Epithelial cell of umbilical artery (primary cell): ENCODE results near the gene HBM. TPM values are rescaled to one million over a fixed set of nuclear protein-coding genes. Genes with fewer than 3 reads are reported as not detected.

Experiments used
- total RNA-seq: library from RNA; depleted of rRNA; stranded (reverse); fragments of >200 nt; gene quantifications from 2 replicates; pipeline ENCODE4 v1.2.3, GENCODE V29; 2014

Gene HBM, protein sequence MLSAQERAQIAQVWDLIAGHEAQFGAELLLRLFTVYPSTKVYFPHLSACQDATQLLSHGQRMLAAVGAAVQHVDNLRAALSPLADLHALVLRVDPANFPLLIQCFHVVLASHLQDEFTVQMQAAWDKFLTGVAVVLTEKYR
- total RNA-seq: not detected in 2 replicates

DNA sequence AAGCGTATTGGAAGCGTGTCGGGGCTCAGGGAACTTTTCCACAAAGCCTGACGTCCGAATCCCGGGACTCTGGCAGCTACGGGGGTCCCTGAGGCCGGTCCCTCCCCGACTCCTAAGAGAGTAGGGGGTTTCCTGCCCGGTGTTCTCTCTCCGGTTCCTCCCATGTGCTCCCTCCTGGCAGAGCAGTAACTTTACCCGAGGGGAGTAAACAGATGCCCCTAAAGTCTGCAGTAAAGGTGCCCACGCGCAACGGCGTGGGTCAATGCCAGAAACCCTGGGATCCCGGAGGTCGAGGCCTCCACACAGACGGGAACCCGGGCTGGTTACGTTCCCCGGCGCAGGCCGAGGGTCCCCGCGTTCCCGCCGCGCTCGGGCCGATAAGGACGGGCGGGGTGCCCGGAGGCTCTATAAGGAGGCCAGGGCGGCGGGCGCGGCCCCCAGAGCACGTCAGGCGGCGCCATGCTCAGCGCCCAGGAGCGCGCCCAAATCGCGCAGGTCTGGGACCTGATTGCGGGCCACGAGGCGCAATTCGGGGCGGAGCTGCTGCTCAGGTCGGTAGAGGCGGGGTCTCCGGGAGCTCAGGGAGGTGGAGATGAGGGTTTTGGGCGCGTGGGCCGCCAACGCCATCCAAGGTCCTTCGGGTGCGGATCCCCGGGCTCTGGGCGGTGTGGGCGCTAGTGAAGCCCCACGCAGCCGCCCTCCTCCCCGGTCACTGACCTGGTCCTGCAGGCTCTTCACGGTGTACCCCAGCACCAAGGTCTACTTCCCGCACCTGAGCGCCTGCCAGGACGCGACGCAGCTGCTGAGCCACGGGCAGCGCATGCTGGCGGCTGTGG is at the start of gene HBM:
TSS of gene HBM (plus strand) at position 440 of the 836 bp plus-strand sequence. CDS start at position 460, 20 bp downstream.

DNA sequence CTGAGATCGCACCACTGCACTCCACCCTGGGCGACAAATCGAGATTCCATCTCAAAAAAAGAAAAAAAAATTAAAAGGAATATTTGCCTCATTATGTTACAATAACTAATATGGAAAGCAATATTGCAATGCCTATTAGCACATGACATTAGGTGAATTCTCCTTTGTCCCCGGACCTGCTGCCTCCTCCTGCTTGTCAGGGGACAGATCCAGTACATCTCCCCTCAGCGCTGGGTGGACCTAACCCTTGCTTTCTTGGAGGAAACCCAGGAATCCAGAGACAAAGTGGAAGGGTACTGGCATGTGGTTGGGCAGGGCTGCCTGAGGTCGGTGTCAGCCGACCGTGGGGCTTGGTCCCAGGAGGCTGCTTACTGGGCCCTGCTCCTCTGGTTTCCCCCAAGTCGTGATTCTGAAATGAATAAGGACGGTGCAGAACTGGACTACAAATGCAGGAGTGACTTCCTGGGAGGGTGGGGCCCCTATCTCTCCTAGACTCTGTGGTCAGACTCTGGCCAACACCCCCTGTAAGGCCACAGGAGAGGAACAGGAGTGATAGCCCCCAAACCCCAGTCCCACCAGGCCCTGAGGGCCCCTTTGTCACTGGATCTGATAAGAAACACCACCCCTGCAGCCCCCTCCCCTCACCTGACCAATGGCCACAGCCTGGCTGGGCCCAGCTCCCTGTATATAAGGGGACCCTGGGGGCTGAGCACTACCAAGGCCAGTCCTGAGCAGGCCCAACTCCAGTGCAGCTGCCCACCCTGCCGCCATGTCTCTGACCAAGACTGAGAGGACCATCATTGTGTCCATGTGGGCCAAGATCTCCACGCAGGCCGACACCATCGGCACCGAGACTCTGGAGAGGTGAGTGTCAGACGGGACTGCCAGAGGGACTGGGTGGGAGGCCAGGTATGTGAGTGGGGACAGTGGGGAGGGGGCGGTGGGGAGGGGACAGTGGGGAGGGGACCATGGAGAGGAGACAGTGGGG is 13.3 kb upstream of the HBM start, which contains the start of gene HBZ:
TSS of gene HBZ (plus strand) at position 504 of the 988 bp plus-strand sequence. CDS start at position 770, 266 bp downstream.

DNA sequence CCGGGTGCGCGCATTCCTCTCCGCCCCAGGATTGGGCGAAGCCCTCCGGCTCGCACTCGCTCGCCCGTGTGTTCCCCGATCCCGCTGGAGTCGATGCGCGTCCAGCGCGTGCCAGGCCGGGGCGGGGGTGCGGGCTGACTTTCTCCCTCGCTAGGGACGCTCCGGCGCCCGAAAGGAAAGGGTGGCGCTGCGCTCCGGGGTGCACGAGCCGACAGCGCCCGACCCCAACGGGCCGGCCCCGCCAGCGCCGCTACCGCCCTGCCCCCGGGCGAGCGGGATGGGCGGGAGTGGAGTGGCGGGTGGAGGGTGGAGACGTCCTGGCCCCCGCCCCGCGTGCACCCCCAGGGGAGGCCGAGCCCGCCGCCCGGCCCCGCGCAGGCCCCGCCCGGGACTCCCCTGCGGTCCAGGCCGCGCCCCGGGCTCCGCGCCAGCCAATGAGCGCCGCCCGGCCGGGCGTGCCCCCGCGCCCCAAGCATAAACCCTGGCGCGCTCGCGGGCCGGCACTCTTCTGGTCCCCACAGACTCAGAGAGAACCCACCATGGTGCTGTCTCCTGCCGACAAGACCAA is 6.7 kb downstream of the HBM start, which contains the start of gene HBA2:
TSS of gene HBA2 (plus strand) at position 503 of the 568 bp plus-strand sequence. CDS start at position 540, 37 bp downstream.

DNA sequence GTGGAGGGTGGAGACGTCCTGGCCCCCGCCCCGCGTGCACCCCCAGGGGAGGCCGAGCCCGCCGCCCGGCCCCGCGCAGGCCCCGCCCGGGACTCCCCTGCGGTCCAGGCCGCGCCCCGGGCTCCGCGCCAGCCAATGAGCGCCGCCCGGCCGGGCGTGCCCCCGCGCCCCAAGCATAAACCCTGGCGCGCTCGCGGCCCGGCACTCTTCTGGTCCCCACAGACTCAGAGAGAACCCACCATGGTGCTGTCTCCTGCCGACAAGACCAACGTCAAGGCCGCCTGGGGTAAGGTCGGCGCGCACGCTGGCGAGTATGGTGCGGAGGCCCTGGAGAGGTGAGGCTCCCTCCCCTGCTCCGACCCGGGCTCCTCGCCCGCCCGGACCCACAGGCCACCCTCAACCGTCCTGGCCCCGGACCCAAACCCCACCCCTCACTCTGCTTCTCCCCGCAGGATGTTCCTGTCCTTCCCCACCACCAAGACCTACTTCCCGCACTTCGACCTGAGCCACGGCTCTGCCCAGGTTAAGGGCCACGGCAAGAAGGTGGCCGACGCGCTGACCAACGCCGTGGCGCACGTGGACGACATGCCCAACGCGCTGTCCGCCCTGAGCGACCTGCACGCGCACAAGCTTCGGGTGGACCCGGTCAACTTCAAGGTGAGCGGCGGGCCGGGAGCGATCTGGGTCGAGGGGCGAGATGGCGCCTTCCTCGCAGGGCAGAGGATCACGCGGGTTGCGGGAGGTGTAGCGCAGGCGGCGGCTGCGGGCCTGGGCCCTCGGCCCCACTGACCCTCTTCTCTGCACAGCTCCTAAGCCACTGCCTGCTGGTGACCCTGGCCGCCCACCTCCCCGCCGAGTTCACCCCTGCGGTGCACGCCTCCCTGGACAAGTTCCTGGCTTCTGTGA is 11.0 kb downstream of the HBM start, which contains the start of gene HBA1:
TSS of gene HBA1 (plus strand) at position 204 of the 906 bp plus-strand sequence. CDS start at position 241, 37 bp downstream.

DNA sequence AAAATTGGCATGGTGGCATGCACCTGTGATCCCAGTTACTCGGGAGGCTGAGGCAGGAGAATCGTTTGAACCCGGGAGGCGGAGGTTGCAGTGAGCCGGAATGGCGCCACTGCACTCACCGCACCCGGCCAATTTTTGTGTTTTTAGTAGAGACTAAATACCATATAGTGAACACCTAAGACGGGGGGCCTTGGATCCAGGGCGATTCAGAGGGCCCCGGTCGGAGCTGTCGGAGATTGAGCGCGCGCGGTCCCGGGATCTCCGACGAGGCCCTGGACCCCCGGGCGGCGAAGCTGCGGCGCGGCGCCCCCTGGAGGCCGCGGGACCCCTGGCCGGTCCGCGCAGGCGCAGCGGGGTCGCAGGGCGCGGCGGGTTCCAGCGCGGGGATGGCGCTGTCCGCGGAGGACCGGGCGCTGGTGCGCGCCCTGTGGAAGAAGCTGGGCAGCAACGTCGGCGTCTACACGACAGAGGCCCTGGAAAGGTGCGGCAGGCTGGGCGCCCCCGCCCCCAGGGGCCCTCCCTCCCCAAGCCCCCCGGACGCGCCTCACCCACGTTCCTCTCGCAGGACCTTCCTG is 14.4 kb downstream of the HBM start, which contains the start of gene HBQ1:
TSS of gene HBQ1 (plus strand) at position 359 of the 575 bp plus-strand sequence. CDS start at position 387, 28 bp downstream.

Other genes starting within 250 kb of the HBM start
- 8.2 and 10.4 TPM in 2 replicates for gene POLR3K, start 112.4 kb upstream of the HBM start, total RNA-seq
- gene SNRNP25, start 112.2 kb upstream of the HBM start, total RNA-seq: 37.0 and 46.4 TPM in 2 replicates
- 16.6 and 19.5 TPM in 2 replicates for gene RHBDF1, start 93.3 kb upstream of the HBM start, total RNA-seq
- gene MPG, start 87.8 kb upstream of the HBM start, total RNA-seq: 133 and 217 TPM in 2 replicates
- gene NPRL3, start 27.3 kb upstream of the HBM start, total RNA-seq: 5.6 and 5.8 TPM in 2 replicates
- gene HBZ, start 13.3 kb upstream of the HBM start, total RNA-seq: not detected in 2 replicates
- gene HBA2, start 6.9 kb downstream of the HBM start, total RNA-seq: not detected in 2 replicates
- not detected in 2 replicates for gene HBA1, start 10.7 kb downstream of the HBM start, total RNA-seq
- gene HBQ1, start 14.5 kb downstream of the HBM start, total RNA-seq: 0.61 and 3.9 TPM in 2 replicates
- gene LUC7L, start 63.5 kb downstream of the HBM start, total RNA-seq: 36.7 and 48.8 TPM in 2 replicates
- gene FAM234A, start 68.8 kb downstream of the HBM start, total RNA-seq: 46.1 and 58.7 TPM in 2 replicates
- 0.97 and 1.5 TPM in 2 replicates for gene RGS11, start 110.0 kb downstream of the HBM start, total RNA-seq
- gene ARHGDIG, start 114.6 kb downstream of the HBM start, total RNA-seq: 0.61 and 4.2 TPM in 2 replicates
- gene PDIA2, start 117.2 kb downstream of the HBM start, total RNA-seq: not detected in 2 replicates
- 18.8 and 22.9 TPM in 2 replicates for gene AXIN1, start 186.7 kb downstream of the HBM start, total RNA-seq
- 111 and 136 TPM in 2 replicates for gene MRPL28, start 204.6 kb downstream of the HBM start, total RNA-seq
- 78.0 and 93.9 TPM in 2 replicates for gene PGAP6, start 216.0 kb downstream of the HBM start, total RNA-seq
- gene NME4, start 231.2 kb downstream of the HBM start, total RNA-seq: 76.4 and 117 TPM in 2 replicates
- 9.0 and 17.5 TPM in 2 replicates for gene DECR2, start 235.9 kb downstream of the HBM start, total RNA-seq